GM03348 (cell line): ENCODE data around the gene ZGPAT.

Experiments
- DNase-seq: peaks from one replicate; pipeline ENCODE4 v3.0.0; 2012; ENCODE audit warnings: low spot score

Gene ZGPAT

DNA sequence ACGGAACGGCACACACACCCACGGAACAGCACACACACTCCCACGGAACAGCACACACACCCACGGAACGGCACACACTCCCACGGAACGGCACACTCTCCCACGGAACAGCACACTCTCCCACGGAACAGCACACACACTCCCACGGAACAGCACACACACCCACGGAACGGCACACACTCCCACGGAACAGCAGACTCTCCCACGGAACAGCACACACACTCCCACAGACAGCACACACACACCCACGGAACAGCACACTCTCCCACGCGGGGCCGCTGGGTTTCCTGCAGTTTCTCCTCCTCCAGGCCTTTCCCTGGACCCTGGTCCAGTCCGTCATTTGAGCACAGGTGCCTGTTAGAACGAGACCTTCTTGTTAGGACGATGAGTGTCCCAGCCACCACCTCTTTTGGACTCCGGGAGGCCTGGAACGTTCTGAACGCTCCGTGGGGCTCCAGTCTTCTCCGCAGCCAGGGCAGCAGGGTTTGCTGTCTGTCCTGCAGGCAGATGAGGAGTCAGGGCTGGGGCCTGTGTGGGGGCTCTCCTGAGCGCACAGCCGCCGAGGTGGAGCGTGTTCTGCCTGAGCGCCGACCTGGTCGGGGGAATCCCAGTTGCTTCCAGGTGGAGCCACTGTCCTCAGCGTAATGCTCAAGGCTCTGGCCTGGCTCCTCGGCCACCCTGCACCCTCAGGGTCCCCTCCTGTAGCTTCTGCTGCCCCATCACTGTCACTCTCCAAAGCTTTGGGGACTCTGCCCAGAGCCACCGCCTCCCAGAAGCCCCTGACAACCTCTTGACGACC lies 29.0 kb upstream of the ZGPAT start:
- DNase-seq = no peak

GRCh38 chr20:63679799-63680305 lies 28.0 kb upstream of the ZGPAT start:
- no peak for DNase-seq

GRCh38 chr20:63680427-63680826 lies 27.4 kb upstream of the ZGPAT start:
- DNase-seq = no peak

DNA sequence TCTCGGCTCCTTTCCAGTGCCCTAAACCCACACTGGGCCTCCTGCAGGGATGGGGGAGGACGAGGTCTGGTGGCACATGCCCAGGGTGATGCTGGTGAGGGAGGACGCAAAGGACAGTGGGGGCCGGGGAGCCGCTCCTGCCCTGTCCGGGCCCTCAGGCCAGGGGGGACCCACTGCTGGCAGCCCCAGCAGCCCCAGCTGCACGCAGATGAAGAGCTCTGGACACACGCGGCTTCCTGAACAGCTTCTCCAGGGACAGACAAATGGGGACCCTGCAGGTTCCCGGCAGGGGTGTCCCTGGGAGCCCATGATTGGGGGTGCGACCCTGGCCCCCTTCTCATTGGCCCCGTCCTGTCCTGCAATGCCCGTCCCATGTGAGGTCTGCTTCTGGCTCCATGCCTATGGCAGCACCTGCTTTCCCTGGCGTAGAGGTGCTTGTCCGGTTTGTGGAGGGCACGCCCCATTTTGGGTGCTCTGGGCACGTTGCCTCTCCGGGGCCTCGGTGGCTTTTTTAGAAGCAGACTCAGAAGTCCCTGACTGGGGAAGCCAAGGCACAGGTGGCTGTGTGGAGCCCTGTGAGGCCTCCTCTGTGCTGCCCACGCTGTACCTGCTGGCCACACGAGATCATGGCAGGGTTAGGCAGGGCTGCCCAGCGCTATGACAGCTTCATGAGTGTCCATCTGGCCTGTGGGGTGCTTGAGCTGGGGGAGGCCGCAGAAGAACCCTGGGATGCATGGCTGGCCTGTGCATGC lies 26.8 kb upstream of the ZGPAT start:
- DNase-seq = no peak

- no peak for DNase-seq
Measured at GRCh38 chr20:63681609-63682142, 26.2 kb upstream of the ZGPAT start.

DNA sequence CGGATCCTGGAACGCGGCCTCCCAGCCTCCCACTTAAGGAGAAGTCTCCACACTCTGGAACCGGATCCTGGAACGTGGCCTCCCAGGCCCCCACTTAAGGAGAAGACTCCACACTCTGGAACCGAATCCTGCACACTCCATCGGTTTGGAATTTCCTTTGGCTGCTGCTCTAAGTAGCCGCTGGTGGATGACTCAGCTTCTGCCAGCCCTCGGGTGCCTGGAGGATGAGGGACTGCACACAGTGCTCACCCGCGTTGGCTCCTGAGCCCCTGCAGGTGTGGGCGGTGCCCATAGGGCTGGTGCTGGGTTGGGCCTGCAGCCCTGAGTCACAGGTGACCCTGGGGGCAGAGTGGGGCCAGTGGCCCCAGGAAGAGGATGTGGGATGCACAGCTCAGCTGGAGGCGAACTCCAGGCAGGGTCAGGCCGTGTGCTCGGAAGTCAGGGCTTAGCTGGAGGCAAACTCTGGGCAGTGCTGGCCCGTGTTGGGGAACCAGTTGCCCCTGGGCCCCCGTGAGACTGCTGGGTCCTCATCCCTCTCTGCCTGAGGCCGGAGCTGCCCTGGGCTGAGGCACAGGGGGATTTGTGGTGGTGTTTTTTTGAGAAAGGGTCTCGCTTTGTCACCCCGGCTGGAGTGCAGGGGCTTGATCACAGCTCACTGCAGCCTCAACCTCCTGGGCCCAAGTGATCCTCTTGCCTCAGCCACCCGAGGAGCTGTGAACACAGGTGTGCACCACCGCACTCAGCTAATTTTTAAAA lies 25.3 kb upstream of the ZGPAT start:
- DNase-seq = peak; percentile 94

DNA sequence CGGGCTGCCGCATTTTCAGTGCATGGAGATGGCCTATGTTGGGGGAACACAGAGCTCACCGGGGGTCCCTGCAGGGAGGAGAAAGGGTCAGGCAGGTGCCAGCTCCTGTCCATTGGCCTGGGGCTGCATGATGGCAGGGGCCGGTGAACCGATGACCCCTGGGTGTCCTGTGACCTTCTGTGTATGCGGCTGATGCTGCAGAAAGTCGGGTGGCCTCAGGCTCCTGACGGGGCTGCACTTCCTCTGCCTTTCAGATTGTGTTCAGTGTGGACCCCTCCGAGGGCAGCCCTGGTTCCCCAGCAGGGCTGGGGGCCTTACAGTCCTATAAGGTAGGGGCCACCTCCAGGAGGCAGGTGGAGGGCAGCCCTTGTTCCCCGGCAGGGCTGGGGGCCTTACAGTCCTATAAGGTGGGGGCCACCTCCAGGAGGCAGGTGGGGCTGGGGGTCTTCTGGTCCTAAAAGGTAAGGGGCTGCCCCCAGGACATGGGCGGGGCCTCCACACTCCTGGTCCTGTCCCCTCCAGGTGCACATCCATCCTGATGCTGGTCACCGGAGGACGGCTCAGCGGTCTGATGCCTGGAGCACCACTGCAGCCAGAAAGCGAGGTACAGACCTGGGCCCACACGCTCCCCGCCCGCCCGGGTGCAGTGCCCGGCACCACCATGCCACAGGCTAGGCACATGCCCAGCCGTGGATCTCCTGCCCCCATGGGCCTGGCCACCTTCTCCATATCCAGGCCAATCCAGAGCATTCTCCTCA lies 22.4 kb upstream of the ZGPAT start:
- DNase-seq = no peak

DNA sequence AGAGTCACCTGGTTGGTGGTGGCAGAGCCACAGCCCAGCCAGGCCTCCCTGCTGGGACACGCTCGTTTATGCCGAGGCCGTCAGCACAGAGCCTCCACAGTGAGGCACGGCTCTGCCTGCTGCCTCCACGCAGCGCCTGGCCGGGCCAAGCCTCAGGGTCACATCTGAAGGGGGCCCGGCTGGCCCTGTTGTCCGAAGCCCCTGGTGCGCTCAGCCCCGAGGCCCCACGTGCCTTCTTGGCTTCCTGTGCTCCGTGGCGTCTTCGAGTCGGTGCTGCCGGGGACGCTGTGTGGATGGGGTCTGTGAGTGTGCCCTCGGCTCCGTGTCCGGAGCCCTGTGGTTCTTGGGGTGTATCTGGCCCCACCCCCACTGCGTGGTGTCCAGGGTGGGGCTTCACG lies 21.7 kb upstream of the ZGPAT start:
- DNase-seq = no peak

- peak; percentile 90 for DNase-seq
Measured at GRCh38 chr20:63686492-63687321, 21.1 kb upstream of the ZGPAT start.

DNA sequence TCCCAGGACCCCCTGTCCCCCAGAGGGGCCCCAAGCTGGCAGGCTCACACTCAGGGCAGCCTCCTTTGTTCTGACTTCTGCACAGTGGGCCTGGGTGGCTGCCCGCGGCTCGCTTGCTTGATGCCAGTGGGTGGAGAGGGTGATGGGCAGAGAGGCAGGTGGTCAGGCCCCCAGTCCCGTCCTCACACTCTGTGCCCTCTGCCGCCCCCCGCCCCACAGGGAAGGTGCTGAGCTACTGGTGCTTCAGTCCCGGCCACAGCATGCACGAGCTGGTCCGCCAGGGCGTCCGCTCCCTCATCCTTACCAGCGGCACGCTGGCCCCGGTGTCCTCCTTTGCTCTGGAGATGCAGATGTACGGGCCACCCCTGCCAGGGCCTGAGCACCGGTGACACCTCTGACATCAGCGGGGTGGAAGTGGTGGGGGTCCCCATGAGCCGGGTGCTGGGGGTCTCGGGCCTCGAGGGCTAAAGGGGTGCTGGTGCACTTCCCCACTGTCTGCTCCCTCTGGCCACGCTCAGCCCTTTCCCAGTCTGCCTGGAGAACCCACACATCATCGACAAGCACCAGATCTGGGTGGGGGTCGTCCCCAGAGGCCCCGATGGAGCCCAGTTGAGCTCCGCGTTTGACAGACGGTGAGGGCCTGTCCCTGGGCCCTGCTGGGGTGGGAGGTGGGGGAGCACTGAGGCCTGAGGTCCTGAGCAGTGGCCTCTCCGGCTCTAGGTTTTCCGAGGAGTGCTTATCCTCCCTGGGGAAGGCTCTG lies 20.2 kb upstream of the ZGPAT start:
- DNase-seq = no peak

- DNase-seq = no peak
Measured at GRCh38 chr20:63688228-63689045, 19.4 kb upstream of the ZGPAT start.

GRCh38 chr20:63689046-63690002 lies 18.5 kb upstream of the ZGPAT start:
- DNase-seq = no peak

- DNase-seq = no peak
Measured at GRCh38 chr20:63690003-63690897, 17.6 kb upstream of the ZGPAT start.

DNA sequence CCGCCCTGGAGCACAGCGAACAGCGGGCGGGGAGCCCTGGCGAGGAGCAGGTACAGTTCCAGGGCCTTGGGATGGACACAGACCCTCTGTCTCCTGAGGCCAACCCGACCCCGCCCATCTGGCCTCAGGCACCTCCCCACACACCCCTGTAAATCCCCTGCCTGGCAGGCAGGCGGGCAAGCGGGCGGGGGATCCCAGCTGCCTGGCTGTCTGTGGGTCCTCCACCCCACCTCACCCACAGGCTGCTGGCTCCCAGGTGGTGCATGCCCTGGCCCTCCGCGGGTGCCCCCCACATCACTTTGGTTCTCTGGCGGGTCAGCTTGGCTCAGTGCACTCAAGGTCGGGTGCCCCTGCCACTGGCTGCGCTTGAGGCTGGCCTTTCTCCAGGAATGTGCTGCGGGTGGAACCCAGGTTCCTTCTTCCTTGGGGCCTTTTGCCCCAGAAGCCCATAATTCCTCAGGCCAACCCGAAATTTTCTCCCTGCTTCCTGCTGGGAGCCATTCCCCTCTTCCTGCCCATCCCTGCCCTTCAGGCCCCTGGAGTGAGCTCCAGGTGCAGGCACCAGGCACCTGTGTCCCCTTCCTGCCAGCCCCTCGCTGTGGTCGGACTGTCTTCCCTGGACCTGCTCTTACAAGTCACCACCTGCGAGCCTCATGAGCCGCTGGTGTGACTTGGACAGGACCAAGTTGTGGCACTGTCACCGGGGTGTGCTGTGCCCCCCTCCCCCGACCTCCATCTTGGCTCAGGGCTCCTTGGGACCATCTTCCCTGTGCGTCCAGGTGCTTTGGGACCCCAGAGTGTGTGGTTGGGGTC lies 16.7 kb upstream of the ZGPAT start:
- no peak for DNase-seq

DNA sequence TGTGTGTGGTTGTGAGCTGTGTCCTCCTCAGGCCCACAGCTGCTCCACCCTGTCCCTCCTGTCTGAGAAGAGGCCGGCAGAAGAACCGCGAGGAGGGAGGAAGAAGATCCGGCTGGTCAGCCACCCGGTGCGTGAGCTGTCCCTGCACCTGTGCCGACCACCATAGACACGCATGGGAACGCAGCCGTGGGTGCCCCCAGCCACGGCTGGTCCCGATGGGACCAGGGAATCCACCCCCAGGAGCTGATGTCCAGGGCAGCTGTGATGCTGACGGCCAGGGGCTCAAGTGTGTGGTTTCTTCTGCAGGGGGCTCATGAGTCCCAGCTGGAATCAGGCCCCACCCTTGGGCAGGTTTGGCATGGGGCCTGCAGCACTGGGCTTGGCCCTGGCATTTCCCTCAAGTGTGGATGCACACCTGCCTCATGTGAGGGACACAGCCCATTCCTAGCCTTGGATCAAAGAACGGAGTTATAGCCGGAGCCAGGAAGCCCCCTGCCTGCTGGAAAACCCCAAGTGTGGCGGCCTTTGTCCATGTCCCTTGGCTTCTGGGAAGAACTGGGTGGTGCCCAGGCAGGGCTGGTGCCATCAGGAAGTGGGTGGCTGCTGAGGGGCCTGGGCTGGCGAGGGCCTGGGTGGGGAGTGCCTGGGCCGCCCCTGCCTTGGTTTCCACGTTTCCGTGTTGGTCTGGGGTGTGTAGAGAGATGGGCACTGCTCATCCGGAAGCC lies 16.0 kb upstream of the ZGPAT start:
- DNase-seq = no peak
